Peyer's patch (tissue), 4 donors: ENCODE data around the gene PPP1R12B. TPM values are rescaled to one million over a fixed set of nuclear protein-coding genes. Genes with fewer than 3 reads are reported as not detected.
"Not testable (repeated sequence)": the region's sequence is repeated elsewhere in the genome, so short reads cannot be mapped to it uniquely, and the experiment has no call there.

ENCODE experiments used
- DNase-seq, 3 donors: peaks; one replicate each; pipeline ENCODE4 v3.0.0-alpha.2; 2017 to 2019
- H3K27ac ChIP-seq, 4 donors: fragments of 200-600 bp; sonication (generic); one replicate each; pipeline ENCODE4 v1.5.1; 2016 to 2019
- H3K27me3 ChIP-seq, 2 donors: fragments of 200-600 bp; sonication (generic); one replicate each; pipeline ENCODE4 v1.5.1; 2019
- H3K36me3 ChIP-seq, 3 donors: fragments of 200-600 bp; sonication (generic); one replicate each; pipeline ENCODE4 v1.5.1; 2016 to 2019
- H3K4me1 ChIP-seq, 4 donors: fragments of 200-600 bp; sonication (generic); one replicate each; pipeline ENCODE4 v1.5.1; 2016 to 2019
- H3K4me3 ChIP-seq, 4 donors: fragments of 200-600 bp; sonication (generic); 1 replicate in 3 of 4; 2 replicates in 1 of 4; pipeline ENCODE4 v1.5.1; 2016 to 2019; ENCODE audit warnings: mild to moderate bottlenecking in 1 of 4
- H3K9me3 ChIP-seq, 4 donors: fragments of 200-600 bp; sonication (generic); one replicate each; pipeline ENCODE4 v1.5.1; 2016 to 2019; ENCODE audit warnings: mild to moderate bottlenecking in 1 of 4
- CTCF ChIP-seq, 6 experiments: fragments of 450-650 bp in 4 of 6; fragments of 200-600 bp in 2 of 6; sonication (generic) in 1 of 6; IDR thresholded peaks; one replicate each; pipeline ENCODE4 v1.5.1; 2017 to 2019; ENCODE audit warnings: antibody characterized with exemption in 6 of 6, mild to moderate bottlenecking in 3 of 6, moderate library complexity in 1 of 6
- POLR2A ChIP-seq, 2 donors: fragments of 450-650 bp; IDR thresholded peaks; one replicate each; pipeline ENCODE4 v1.5.1; 2017; ENCODE audit warnings: antibody characterized with exemption in 2 of 2, mild to moderate bottlenecking in 2 of 2, moderate library complexity in 2 of 2
- total RNA-seq, 4 donors: library from RNA; depleted of rRNA; stranded (reverse); fragments of >200 nt; gene quantifications; one replicate each; pipeline ENCODE4 v1.1.0, GENCODE V29; 2016

Gene PPP1R12B
- total RNA-seq, 4 donors from 2014 or later: 33.1 to 131 (median 90.8) TPM

- H3K36me3 ChIP-seq: no peaks in the 10 kb centered on the region
- H3K27ac ChIP-seq: no peak overlapping the region
- DNase-seq: no peak
- H3K9me3 ChIP-seq: no peaks in the 10 kb centered on the region
- no peaks in the 10 kb centered on the region for H3K27me3 ChIP-seq
- no peak overlapping the region for H3K4me3 ChIP-seq
- H3K4me1 ChIP-seq: peaks cover 0 to 28% (median 10%) of the 10 kb centered on the region in 4 donors
- no peak for TF ChIP-seq POLR2A (IDR thresholded peaks at IDR 0.05)
- no peak for TF ChIP-seq CTCF (IDR thresholded peaks at IDR 0.05)
These were observed 279.5 kb downstream of the PPP1R12B start for GRCh38 chr1:202627841-202628565.

GRCh38 chr1:202628646-202629215 is 280.2 kb downstream of the PPP1R12B start:
- DNase-seq: no peak
- TF ChIP-seq POLR2A (IDR thresholded peaks at IDR 0.05) (no peak), CTCF (IDR thresholded peaks at IDR 0.05) (no peak)

GRCh38 chr1:202629257-202629811 is 280.8 kb downstream of the PPP1R12B start:
- H3K36me3 ChIP-seq, DNase-seq: not testable (repeated sequence)

More at GRCh38 chr1:202628646-202629215, 280.2 kb downstream of the PPP1R12B start:
- Histone ChIP-seq H3K27ac (peak overlapping the region in 1 of 4 donors; percentile 40), H3K36me3 (no peaks in the 10 kb centered on the region), H3K4me1 (peaks cover 0 to 28% (median 10%) of the 10 kb centered on the region in 4 donors), H3K27me3 (no peaks in the 10 kb centered on the region), H3K4me3 (no peak overlapping the region), H3K9me3 (no peaks in the 10 kb centered on the region)

GRCh38 chr1:202630096-202630495 is 281.6 kb downstream of the PPP1R12B start:
- H3K36me3 ChIP-seq, H3K27ac ChIP-seq, H3K9me3 ChIP-seq, H3K4me3 ChIP-seq, DNase-seq, H3K27me3 ChIP-seq: not testable (repeated sequence)
- peaks cover 0 to 28% (median 10%) of the 10 kb centered on the region in 4 donors for H3K4me1 ChIP-seq

More at GRCh38 chr1:202629257-202629811, 280.8 kb downstream of the PPP1R12B start:
- H3K4me3 ChIP-seq, H3K27me3 ChIP-seq, H3K9me3 ChIP-seq: not testable (repeated sequence)
- peaks cover 0 to 28% (median 10%) of the 10 kb centered on the region in 4 donors for H3K4me1 ChIP-seq
- peak overlapping the region in 1 of 4 donors; percentile 40 for H3K27ac ChIP-seq

GRCh38 chr1:202630541-202630940 is 282.0 kb downstream of the PPP1R12B start:
- Histone ChIP-seq H3K36me3 (no peaks in the 10 kb centered on the region), H3K4me3 (no peak overlapping the region), H3K4me1 (peaks cover 0 to 27% (median 7%) of the 10 kb centered on the region in 4 donors), H3K9me3 (no peaks in the 10 kb centered on the region), H3K27ac (no peak overlapping the region), H3K27me3 (no peaks in the 10 kb centered on the region)
- no peak for TF ChIP-seq POLR2A (IDR thresholded peaks at IDR 0.05)
- no peak for TF ChIP-seq CTCF (IDR thresholded peaks at IDR 0.05)
- no peak for DNase-seq

GRCh38 chr1:202631076-202631923 is 282.8 kb downstream of the PPP1R12B start:
- peaks cover 0 to 24% (median 4%) of the 10 kb centered on the region in 4 donors for H3K4me1 ChIP-seq
- DNase-seq: no peak
- no peak for TF ChIP-seq POLR2A (IDR thresholded peaks at IDR 0.05)
- no peak for TF ChIP-seq CTCF (IDR thresholded peaks at IDR 0.05)
- H3K36me3 ChIP-seq: no peaks in the 10 kb centered on the region
- H3K4me3 ChIP-seq: no peak overlapping the region
- no peaks in the 10 kb centered on the region for H3K27me3 ChIP-seq
- H3K9me3 ChIP-seq: no peaks in the 10 kb centered on the region
- H3K27ac ChIP-seq: no peak overlapping the region
